ENCODE measurements around the gene PEAK1. TPM values are rescaled to one million over a fixed set of nuclear protein-coding genes. Genes with fewer than 3 reads are reported as not detected.

PEAK1 gene
- total and polyA plus RNA-seq, 9 of the 15 experiments (the other 6 are each of a cell fraction or from before 2014, with no cell fraction given): 0.99 to 22.4 (median 10.8) TPM

- H3K4me2 ChIP-seq (ENCODE audit: insufficient read depth, low read length): peak overlapping the region; percentile 84
- BruUV-seq (replicated peaks): no TSS peak
- H3K9me3 ChIP-seq (replicated peaks; ENCODE audit: control insufficient read depth, insufficient read depth, low read depth, low read length): no peaks in the 10 kb centered on the region
- in situ Hi-C loops (cut with MboI) (no loop called here), intact Hi-C loops (cut with micrococcal nuclease) (no loop called here)
- FAIRE-seq: peak; percentile 59
- H3K27ac ChIP-seq (ENCODE audit: extremely low read depth, low read depth, low read length): peak overlapping the region; percentile 65
- DNase-seq (ENCODE audit: extremely low read depth in 1 of 4, low spot score in 3 of 4): no peak
- WGBS (ENCODE audit: insufficient coverage, low coverage, missing lambda C conversion rate): 1% methylated on average over 18 of the region's 18 CpGs
- peaks cover 15 to 34% of the 10 kb centered on the region in 2 experiments for H3K4me1 ChIP-seq (replicated peaks in 1 of 2; ENCODE audit: control insufficient read depth in 2 of 2, insufficient read depth in 2 of 2, low read length in 2 of 2)
- CTCF ChIA-PET (ENCODE audit: low intra/inter-chr PET ratio): interaction anchor here (0.6 kb wide), 1 partner anchor 24 kb away, joined by 3 read pairs; no protein-coding TSS in a partner anchor
- H3K4me3 ChIP-seq: peak overlapping the region; percentile 81
- peak overlapping the region; percentile 74 to 97 for H3K9ac ChIP-seq (ENCODE audit: insufficient read depth in 1 of 2, low read depth in 2 of 2, low read length in 2 of 2)
- peaks cover 8% of the 10 kb centered on the region; the same call in 1 of the 3 replicates for H3K36me3 ChIP-seq (ENCODE audit: control insufficient read depth, insufficient read depth, low read length)
- H3K9me1 ChIP-seq (ENCODE audit: control insufficient read depth, insufficient read depth, low read length): peaks cover 5% of the 10 kb centered on the region
- TF ChIP-seq NFE2 (IDR thresholded peaks at IDR 0.05; ENCODE audit: low read depth) (no peak), ZNF263 (CRISPR knock-in tag; IDR thresholded peaks at IDR 0.05; ENCODE audit: borderline replicate concordance) (no peak), HMGN3 (IDR thresholded peaks at IDR 0.05; ENCODE audit: borderline replicate concordance, extremely low read depth, insufficient read length, low read depth, low read length) (peak; percentile 8), FOXA3 (CRISPR knock-in tag; conservative IDR thresholded peaks at IDR 0.05 in 1 of 2, IDR thresholded peaks at IDR 0.05 in 1 of 2) (0 out of 4 replicates have a peak, but pooled peaks of 1 of the 2 experiments have one; percentile 29), MIER1 (IDR thresholded peaks at IDR 0.05; ENCODE audit: low read depth) (no peak), FOXJ2 (tag; IDR thresholded peaks at IDR 0.05) (no peak), FOXO4 (CRISPR knock-in tag; IDR thresholded peaks at IDR 0.05) (no peak), ARID4B (CRISPR knock-in tag; IDR thresholded peaks at IDR 0.05) (0 out of 2 replicates have a peak, but pooled peaks have one; percentile 4), ZNF766 (CRISPR knock-in tag; conservative IDR thresholded peaks at IDR 0.05) (peak; percentile 50; the same call in 1 of the 2 replicates)
- peaks cover 7 to 19% of the 10 kb centered on the region in 2 experiments; a peak in 3 of 5 replicates for H3K27me3 ChIP-seq (ENCODE audit: control insufficient read depth in 2 of 2, insufficient read depth in 2 of 2, low read length in 2 of 2)
- peaks cover 40% of the 10 kb centered on the region for H3K79me2 ChIP-seq (ENCODE audit: control insufficient read depth, insufficient read depth, low read length)
- POLR2A ChIA-PET: interaction anchor here (0.6 kb wide), 1 partner anchor 12 kb away, joined by 4 read pairs; no protein-coding TSS in a partner anchor
- 0 out of 2 replicates have a peak, but pooled peaks cover 9% of the 10 kb centered on the region for H4K20me1 ChIP-seq (replicated peaks; ENCODE audit: control insufficient read depth, insufficient read depth, low read length)
- peak overlapping the region; percentile 92 for H2AFZ ChIP-seq (ENCODE audit: low read depth, low read length)
- no peak for ATAC-seq
Observed at GRCh38 chr15:77070180-77070494, 349.8 kb downstream of the PEAK1 start.

Measured in K562 (cell line).